Activated CD8-positive, alpha-beta memory T cell treated with anti-CD3 and anti-CD28 coated beads, Interleukin-2, amount 50 U/mL, for 1 hour (primary cell): Measurements from ENCODE around the gene CDC37.
A peak's percentile ranks its signal among the peaks of the same experiment; 100 is the strongest.
"Not testable (repeated sequence)": the region's sequence is repeated elsewhere in the genome, so short reads cannot be mapped to it uniquely, and the experiment has no call there.

Experiments used
- DNase-seq: peaks from one replicate; pipeline ENCODE4 v3.0.0-alpha.2; 2020; ENCODE audit errors: extremely low read depth

CDC37 gene

GRCh38 chr19:10419646-10420443 lies 16.5 kb upstream of the CDC37 start:
- DNase-seq, result no peak

DNA sequence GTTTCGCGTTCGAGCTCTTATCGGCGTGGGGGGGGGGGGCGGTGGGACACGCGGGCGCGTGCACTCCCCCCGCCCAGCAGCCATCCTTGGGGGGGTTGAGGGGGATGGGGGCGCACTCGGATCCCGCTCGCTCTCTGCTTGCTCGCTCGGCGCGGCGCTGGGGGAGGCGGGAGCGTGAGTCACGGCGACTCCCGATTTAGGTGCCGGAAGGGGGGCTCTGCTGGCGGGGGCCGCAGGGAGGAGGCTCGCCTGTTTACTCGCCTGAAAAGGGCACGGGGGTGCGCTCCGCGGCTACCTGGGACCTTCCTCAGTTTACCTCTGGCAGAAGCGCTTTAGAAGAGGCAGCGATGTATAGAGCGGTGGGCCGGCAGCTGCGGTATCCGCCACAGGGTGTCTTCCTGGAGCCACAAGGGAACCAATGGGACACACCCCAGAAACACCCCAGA lies 15.9 kb upstream of the CDC37 start:
- DNase-seq, result no peak

DNA sequence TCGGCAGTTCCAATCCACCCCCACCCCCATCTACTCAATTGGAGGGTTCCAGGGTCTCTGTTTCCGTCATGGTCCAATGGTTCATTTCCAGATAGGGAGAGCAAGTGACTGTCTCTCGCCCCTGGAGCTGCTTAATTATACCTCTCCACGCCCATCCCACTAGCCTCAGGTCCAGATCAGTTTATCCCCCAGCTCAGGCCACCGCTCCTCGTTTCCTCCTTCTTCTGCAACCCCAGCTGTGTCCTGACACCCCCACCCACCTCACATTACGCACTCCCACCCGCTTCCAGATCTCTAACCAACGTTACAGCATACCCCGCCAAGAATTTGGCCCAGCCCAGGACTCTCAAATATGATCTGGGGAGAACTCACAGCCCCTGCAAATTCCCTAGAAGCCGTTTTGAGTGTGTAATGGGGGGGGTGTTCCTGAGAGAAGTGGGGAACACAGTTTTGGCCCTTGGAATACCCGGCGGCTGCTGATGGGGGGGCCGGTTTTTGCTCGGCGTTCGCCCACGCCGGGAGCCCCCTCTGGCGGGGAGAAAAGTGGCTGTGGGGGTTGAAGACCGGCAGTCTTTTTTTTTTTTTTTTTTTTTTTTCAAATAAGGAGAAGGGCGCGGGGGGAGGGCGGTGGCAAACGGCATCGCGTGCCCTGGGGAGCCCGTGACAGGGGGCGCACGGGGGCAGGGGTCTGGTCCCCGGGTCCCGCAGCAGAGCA lies 15.3 kb upstream of the CDC37 start:
- no peak for DNase-seq

- DNase-seq, result no peak
Measured at GRCh38 chr19:10418235-10418484, 14.8 kb upstream of the CDC37 start.

DNA sequence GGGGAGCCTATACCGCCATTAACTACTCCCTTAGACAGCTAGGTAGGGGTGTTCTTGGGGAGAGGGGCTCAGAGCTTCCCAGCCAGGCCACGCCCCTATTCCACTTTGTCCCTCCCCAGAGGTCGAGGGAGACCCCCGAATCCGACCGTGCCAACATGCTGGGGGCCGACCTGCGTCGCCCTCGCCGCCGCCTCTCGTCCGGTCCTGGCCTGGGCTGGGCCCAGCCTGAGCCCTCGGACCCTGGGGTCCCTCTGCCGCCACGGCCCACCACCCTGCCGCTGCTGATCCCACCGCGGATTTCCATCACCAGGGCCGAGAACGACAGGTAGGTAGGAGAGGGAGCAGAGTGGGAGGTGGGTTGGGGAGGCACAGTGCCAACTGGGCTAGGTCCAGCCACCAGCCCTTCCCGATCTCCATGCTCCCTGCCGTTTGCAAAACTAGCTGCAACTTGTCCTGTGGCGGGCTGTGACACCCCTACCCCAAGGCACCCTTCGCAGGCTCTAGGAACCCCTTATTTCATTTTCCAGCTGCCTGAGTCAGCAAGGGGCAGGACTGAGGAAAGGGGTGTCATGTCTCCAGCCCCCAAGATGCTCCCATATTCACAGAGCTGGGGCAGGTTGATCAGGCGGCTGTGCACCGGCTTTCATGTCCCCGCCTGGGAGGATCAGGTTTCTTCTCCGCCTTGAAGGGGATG lies 14.3 kb upstream of the CDC37 start:
- DNase-seq, result no peak

DNA sequence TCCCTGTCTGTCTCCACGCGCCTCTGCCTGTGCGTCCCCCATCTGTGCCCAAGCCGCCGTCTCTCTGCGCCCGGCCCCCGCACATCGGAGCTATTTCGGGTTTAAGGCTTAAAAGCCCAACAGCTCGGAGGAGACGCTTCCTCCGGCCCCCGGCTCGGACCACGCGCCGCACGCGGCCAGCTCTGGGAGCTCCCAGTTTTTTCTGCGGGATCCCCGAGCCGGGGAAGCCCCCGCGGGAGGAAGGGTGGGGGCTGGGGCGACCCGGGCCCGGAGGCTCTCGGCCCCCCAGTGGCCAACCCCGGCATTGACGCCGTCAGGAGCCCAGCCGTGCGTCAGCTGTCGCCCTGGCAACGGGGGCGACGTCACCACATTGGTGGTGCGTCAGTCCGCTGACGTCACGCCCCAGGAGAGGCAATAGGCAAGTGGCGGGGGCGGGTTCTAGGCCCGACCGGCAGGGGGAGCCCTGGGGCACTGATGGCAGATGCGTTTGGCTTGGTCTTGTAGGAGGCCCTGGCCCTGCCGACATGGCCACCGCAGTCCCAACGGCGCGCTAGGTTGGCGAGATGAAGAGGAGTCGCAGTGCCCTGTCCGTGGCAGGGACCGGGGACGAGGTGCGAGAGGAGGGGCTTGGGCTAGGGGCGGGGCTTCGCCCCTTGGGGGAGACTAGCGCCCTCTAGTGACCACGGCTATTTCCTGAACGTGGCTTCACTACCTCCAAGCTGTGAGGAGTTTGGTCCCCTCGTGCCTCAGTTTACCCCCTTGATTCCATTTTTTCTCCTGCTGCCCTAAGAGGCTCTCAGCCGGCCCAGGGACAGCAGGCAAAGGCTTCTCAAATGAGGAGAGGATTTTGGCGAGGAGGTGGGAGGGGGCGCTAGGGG lies 13.3 kb upstream of the CDC37 start:
- DNase-seq, result peak; percentile 100

GRCh38 chr19:10416083-10416379 lies 12.7 kb upstream of the CDC37 start:
- no peak for DNase-seq

DNA sequence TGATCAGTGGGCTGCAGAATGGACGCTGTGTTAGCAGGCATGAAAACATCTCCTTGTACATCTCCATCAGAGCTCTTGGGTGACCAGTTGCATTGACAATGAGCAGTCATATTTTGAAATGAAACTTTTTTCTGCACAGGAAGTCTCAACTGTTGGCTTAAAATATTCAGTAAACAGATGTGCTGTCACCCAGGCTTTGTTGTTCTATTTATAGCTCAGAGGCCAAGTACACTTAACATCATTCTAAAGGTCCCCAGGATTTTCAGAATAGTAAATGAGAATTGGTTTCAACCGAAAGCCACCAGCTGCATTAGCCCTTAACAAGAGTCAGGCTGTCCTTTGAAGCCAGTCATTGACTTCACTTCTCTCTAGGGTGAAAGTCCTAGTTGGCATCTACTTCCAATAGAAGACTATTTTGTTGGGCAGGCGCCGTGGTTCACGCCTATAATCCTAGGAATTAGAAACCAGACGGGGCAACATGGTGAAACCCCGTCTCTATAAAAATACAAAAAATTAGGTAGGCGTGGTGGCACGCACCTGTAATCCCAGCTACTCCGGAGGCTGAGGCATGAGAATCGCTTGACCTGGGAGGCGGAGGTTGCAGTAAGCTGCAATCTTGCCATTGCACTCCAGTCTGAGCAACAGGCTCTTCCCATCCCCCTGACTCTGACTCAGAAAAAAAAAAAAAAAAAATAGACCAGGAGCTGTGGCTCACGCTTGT lies 9.1 kb upstream of the CDC37 start:
- DNase-seq, result no peak

DNA sequence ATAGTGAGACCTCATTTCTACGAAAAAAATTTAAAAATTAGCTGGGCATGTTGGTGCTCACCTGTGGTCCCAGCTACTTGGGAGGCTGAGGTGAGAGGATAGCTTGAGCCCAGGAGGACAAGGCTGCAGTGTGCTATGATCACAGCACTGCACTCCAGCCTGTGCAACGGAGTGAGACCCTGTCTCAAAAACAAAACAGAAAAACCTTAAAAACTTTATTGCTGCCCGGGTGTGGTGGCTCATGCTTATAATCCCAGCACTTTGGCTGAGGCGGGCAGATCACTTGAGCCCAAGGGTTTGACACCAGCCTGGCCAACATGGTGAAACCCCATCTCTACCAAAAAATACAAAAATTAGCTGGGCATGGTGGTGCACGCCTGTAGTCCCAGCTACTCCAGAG lies 7.9 kb upstream of the CDC37 start:
- not testable (repeated sequence) for DNase-seq

DNA sequence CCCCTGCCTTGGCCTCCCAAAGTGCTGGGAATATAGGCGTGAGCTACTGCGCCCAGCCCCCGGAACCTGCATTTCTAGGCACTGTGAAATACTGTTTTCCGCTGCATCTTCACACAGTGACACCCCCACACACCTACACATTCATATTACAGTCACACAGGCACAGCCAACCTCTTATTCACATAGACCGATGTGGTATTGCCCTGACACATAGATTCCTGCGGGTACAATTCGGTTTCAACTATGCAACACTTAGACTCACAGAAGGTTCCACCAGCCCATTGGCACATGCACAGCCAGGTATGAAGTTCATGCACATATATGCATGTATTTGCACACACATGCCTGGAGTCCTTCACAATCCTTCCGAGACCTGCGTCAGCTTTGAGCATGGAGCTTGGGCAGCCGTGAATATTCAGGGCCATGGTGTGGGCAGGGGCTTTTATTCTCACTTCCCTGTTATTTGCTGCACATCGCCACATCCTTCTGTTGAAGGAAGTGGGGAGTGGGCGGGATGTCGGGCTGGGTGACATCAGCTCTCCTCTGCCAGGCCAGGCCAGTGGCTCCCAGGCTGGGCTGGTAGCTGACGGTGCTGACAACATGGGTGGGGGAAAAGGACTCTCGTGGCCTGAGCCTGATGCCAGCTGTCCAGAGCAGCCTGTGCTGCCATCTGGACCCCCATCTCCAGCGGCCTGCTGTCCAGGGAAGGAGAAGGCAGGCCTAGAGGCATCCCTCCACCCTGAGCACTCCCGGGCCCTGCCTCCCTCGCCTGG lies 5.4 kb upstream of the CDC37 start:
- no peak for DNase-seq

- DNase-seq, result no peak
Measured at GRCh38 chr19:10407096-10407495, 3.8 kb upstream of the CDC37 start.

DNA sequence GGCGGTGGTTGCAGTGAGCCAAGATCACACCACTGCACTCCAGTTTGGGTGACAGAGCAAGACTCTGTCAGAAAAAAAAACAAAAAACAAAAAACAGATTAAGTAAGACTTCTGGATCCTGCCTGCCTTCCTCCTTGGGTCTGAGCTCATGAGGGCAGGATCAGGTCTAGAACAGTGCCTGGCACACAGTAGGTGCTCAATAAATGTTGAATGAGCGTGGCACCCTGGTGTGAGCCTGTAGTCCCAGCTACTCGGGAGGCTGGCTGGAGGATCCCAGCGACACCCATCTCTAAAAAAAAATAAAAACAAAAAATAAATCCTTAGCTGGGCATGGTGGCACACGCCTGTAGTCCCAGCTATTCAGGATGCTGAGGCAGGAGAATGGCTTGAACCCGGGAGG lies 2.8 kb upstream of the CDC37 start:
- no peak for DNase-seq

DNA sequence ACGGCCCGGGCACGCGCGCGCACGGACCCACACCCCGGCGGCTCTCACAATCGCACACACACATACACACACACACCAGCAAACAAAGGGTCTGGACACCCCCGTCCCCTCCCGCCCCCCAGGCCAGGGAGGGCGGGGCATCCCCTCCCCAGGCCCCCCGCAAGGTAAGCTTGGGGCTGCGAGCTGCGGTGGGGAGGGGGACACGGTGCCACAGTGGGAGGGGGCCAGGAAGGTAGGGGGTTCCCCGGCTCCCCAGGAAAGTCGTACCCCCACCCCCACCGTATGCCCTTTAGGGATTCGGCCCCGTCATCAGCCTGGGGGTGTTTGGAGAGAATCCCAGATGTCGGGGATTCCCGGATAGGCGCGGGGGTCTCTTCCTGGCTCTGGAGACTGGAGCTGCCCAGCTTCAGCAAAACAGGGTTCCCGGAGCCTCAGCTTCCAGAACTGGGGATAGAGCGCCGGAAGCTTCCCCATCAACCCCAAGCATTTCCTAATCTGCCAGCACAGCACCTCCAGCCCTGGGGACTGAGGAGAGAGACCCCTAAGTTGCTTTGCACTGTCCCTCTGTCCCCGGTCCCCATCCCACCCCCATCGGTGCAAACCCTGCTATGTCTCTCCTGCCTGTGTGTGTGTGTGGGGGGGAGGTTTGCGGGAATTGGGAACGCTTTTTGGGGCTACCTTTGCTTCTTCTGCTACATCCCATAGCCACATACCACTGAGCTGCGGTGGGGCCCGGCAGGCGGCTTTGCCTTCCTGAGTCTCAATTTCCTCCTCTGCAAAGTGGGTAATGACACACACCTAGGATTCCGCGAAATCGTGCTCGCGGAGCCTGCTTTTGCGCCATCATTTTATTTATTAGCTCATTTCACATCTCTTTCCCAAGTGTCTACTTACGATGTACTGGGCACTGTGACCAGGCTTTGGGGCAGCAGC lies 1.8 kb upstream of the CDC37 start:
- DNase-seq, result no peak

GRCh38 chr19:10402441-10403038 lies 802 bp downstream of the CDC37 start:
- DNase-seq, result no peak

GRCh38 chr19:10399878-10400277 lies 3.5 kb downstream of the CDC37 start:
- no peak for DNase-seq

DNA sequence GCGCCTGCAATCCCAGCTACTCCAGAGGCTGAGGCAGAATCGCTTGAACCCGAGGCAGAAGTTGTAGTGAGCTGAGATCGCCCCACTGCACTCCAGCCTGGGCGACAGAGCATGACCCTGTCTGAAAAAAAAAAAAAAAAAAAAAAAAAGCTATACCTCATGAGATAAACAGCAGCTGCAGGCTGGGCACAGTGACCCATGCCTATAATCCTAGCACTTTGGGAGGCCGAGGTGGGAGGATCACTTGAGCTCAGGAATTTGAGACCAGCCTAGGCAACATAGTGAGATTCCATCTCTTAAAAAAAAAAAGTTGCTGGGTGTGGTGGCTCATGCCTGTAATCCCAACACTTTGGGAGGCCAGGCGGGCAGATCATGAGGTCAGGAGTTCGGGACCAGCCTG lies 4.0 kb downstream of the CDC37 start:
- DNase-seq, result not testable (repeated sequence)

DNA sequence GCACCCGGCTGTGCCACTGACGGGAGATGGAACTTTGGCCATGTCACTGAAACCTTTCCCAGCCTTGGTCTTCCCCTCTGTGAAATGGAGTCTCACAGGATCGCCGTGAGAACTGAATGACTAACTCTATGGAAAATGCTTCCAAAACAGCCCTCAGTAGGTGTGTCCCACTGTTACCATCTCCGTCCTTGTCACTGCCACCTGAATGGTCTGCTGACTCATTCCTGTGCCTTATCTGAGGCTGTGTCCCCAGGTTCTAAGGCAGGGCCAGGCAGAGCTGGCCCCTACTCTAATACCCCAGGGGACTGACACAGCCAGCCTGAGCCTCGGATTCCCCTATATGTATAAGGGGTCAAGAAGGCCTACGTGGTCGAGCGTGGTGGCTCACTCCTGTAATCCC lies 4.5 kb downstream of the CDC37 start:
- no peak for DNase-seq

GRCh38 chr19:10395917-10396316 lies 7.4 kb downstream of the CDC37 start:
- no peak for DNase-seq

DNA sequence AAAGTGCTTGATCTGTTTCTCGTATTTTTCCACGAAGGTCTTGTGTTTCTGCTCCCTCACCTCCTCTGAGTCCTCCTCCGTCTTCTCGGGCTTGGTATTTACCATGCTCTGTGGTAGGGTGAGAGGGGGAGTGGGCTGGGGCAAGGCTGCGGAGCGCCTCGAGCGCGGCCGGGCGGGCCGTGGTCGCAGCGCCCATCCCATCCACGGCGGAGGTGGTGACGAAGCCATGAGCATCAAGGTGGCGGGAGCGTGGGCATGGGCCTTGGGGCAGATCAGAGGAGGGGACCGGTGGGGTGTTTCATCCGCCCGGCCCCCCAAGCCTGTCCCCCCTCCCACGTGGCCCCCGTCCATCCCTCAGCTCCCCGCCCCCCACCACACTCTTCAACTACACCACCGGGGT lies 7.9 kb downstream of the CDC37 start:
- DNase-seq, result no peak
